HG03095 (cell line): ENCODE measurements around the gene PLCH1.
A peak's percentile ranks its signal among the peaks of the same experiment; 100 is the strongest.

Experiments
- ATAC-seq: cut with Tn5 transposase; IDR thresholded peaks from one replicate; pipeline ENCODE4 v1.9.1; 2021; ENCODE audit warnings: moderate library complexity; ENCODE audit not compliant: unreplicated experiment

PLCH1 gene

DNA sequence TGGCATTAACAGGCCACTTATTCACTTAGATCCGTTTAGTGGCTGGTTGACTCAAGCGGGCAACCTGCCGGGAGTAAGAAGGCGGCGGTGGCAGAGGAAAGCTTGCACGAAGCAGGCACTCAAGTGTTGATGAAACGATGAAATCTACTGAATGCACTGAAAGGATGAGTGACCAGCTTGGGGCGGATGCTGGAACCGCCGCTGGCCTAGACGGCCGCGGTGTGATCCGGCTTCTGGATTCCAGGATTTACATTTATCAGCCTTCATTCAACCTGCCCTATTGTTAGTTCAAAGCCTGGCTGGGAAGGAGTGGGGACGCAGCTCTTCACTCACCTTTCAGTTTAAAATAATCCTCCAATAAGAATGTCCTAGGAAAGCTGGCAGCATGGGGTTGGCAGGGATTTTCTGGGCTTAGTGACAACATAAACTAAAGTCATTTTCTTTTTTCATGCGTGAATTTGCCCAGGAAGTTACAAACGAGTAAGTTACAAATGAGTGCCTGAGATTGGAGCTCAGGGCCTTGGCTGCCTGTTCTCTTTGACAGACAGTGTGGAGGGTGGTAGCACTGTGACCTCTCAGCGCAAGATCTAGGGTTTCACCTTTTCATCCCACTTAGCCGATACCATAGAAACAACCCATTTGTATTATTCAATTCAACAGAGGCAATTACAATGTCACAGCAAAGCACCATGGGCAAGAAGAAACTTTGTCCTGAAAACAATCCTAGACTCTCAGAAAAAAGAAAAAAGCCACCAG is 1.1 kb upstream of the PLCH1 start:
- ATAC-seq, result no peak

- ATAC-seq, result peak; percentile 43
These were observed 753 bp downstream of the PLCH1 start for GRCh38 chr3:155744010-155744625.

DNA sequence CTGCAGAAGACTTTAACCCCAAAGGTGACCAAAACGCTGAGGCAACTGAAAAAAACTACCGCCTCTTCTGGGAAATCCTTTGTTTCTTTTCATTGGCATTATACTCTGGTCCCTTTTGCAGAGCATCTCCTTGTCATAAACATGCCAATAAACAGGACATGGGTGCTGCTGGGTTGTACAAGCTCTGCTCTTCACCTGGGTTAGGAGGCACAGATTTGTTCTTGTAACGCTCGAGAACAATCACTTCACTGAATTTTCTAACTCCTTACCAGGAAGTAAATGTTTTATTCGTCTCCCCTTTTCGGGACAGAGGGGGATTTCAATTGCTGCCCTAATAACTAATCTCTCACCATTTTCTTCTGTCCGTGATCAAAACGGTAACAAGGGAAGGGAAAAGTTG is 1.3 kb downstream of the PLCH1 start:
- no peak for ATAC-seq

DNA sequence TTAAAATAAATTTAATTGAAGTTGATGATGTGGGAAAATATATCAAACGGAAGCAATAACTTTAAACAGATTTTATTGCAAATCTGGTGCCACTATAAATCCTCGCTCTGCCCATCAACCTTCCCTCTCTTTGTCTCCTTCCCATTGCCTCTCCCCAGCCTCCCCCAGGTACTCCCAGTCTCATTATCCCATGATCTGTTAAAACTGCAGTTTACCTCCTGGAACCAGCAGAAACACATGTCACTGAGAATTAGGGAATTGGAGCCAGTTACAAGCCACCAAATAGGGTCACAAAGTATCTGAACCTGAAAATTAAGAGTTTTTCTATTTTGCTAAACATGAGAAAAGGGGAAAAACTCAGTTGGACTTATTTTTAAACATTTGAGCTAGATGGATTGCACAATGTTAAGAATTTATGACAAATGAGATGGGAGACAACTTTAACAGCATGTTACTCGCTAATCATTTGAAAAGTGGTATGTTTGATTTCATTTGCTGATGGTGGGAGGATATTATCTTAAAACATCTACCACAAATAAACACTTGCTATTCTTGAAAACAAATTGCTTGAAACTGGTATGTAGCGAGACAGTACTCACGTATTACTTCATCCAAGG is 2.4 kb downstream of the PLCH1 start:
- ATAC-seq, result no peak

DNA sequence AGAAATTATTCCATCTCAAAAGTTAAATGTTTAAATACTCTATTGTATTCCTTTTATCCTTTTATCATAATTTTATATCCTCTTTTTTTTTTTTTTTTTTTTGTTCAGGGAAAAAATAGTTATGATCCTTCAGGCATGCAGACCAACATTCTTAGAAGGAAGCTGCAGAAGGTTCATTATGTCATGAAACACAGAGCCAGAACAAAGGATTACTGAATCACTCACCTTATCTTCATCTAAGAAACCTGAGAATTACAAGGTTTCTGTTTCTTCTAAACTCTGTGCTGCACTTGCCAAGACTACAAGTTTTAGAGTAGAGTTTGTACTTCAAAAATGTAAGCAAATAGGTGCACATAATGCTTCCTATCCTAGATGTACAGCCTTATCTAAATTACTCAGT is 3.3 kb downstream of the PLCH1 start:
- no peak for ATAC-seq

- no peak for ATAC-seq
These were observed 3.8 kb downstream of the PLCH1 start for GRCh38 chr3:155741101-155741500.

DNA sequence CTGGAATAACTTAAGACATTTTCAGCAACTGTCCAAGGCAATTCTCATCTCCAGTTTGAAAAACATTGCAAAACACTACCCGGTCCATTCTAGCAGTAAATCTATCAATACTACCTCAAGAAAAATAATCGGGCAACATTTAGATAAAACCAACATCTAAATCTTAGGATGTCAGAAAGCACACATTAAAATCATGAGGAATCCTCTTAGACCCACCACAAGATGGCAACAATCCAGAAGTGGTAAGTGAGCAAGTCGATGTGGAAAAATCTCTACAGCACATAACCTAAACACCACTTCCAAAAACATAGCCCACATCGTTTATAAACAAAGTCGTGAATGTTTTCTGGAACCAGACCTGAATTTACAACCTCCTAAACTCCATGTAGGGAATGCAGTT is 5.7 kb downstream of the PLCH1 start:
- ATAC-seq, result no peak

GRCh38 chr3:155738580-155739076 is 6.2 kb downstream of the PLCH1 start:
- ATAC-seq, result no peak

DNA sequence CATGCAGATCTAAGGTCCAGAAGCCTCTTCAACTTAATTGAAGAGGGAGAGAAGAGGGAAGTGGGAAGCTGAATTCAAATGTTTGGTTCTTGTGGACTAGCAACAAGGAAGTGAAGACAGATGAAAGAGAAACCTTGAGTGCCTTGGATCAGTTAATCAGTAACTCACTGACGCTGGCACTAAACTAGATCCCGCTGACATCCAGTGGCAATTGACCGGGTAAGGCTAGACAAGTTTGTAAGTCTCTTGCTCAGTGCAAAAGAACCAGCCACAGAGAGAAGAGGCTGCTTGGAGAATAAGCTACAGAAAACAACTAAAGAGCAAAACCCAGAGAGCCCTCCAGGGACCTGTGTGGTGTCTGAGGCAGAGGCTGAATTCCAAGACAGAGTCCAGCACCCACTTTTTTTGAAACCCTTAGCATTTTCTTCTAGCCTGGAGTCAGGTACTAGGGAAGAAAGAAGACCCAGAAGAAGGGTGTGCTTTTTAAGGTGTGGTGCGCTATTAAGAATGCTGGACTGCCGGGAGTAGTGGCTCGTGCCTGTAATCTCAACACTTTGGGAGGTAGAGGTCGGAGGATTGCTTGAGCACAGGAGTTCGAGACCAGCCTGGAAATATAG is 6.9 kb downstream of the PLCH1 start:
- peak; percentile 75 for ATAC-seq

DNA sequence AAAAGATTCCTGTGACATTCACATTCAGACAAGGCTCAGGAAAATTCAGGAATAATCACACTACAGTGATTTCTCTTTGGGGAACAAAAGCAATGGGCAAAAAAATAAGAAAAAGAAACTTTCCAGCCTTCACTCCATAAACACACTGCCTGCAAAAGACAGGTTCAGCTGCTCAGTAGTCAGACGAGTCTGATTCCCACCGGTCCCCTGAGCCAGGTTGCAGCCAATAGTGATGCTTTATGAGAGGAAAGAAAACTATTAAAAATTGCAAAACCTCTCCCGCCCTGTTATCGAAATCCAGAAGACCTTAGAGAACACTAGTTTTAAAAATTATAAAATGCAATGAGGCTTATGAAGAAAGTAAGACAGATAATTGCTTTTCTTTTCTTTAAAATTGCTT is 8.5 kb downstream of the PLCH1 start:
- ATAC-seq, result no peak

- no peak for ATAC-seq
These were observed 14.0 kb downstream of the PLCH1 start for GRCh38 chr3:155730843-155731242.

DNA sequence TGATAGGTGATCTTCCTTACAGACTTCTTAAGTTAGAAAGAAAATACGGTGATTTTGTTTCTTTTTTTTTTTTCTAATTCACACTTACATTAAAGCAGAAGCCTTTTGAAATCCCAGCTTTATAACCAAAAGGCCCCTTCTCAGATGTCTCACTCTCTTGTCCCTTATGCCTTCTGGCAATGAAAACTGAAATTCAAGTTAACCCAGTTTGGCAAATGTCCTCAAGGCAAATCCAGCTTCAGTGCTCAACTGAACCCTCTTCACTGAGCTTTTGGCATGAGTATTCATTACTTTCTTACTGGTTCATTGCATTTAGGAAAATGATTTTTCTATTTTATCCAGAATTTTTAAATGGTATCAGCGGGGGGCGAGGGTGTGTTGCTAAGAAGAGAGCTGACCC is 17.0 kb downstream of the PLCH1 start:
- ATAC-seq, result no peak

DNA sequence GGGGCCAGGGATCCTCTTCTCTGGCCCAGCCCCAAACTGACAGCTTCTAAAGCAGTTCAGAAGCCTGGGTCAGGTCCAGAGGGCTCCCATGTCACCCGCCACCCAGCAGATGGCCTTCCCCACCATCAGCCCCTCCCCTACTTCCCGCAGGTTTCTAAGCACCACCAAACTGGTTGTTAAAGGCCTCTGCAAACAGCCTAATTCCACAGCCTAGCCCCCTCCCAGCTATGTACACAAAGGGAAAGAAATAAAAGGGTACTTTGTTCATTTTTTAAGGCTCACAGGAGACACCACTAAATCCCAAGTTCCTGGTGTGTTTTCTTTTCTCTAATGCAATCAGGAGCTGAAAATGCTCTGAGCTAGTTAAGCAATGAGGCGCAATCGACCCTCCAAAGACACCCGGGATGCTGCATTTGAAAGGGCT is 30.6 kb downstream of the PLCH1 start:
- no peak for ATAC-seq

GRCh38 chr3:155712008-155712407 is 32.9 kb downstream of the PLCH1 start:
- peak; percentile 95 for ATAC-seq

- no peak for ATAC-seq
These were observed 39.9 kb downstream of the PLCH1 start for GRCh38 chr3:155704771-155705559.

- ATAC-seq, result no peak
These were observed 40.8 kb downstream of the PLCH1 start for GRCh38 chr3:155704061-155704460.

- no peak for ATAC-seq
These were observed 41.9 kb downstream of the PLCH1 start for GRCh38 chr3:155702745-155703591.

DNA sequence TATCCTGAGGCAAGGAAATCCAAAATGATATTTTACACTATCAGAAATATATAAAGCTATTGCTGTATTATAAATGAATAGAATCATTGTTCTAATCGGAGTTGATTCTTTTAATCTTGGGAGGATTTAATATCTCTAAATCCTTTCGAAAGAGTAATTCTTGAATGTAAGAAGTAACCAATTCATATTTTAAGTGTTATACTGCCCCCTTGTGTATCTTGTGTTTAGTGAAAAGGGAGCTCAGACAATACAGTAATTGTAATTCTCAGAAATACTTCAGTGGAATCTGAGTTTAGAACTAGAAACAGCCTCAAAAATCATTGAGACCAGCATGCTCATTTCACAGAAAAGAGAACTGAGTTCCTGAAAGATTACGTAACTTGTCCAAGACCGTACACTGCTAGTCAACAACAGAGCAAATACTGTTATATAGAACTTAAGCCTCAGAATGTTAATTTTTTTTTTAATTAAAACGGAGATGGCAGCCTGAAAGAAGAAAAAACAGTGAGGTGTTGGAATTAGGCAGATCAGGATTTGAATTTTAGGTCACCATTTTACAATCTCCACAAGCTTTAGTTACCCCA is 42.9 kb downstream of the PLCH1 start:
- no peak for ATAC-seq

GRCh38 chr3:155697542-155697941 is 47.3 kb downstream of the PLCH1 start:
- no peak for ATAC-seq

GRCh38 chr3:155690921-155691320 is 54.0 kb downstream of the PLCH1 start:
- ATAC-seq, result no peak
